ENCODE data around the gene C2CD2L. TPM values are rescaled to one million over a fixed set of nuclear protein-coding genes. Genes with fewer than 3 reads are reported as not detected.
A peak's percentile ranks its signal among the peaks of the same experiment; 100 is the strongest.

The C2CD2L gene
- polyA plus RNA-seq, 4 donors: 14.9 to 21.7 (median 17.8) TPM

GRCh38 chr11:119148720-119149017, 41.5 kb downstream of the C2CD2L start:
- Histone ChIP-seq H3K27me3 (ENCODE audit: control insufficient read depth in 3 of 3, insufficient read depth in 3 of 3, low read length in 3 of 3) (peaks cover 3 to 58% (median 11%) of the 10 kb centered on the region in 3 donors), H3K9me3 (ENCODE audit: control insufficient read depth in 2 of 2, insufficient read depth in 1 of 2, low read depth in 1 of 2, low read length in 1 of 2) (no peaks in the 10 kb centered on the region), H3K27ac (ENCODE audit: low read depth in 1 of 3, low read length in 2 of 3) (no peak overlapping the region), H3K4me3 (ENCODE audit: low read depth in 1 of 3, low read length in 3 of 3) (peak overlapping the region; percentile 36 to 47 (median 39)), H3K4me1 (ENCODE audit: control insufficient read depth in 3 of 3, insufficient read depth in 2 of 3, low read depth in 1 of 3, low read length in 2 of 3) (peaks cover 0 to 8% (median 0%) of the 10 kb centered on the region in 3 donors), H3K36me3 (ENCODE audit: control insufficient read depth in 3 of 3, insufficient read depth in 2 of 3, low read depth in 1 of 3, low read length in 3 of 3) (no peaks in the 10 kb centered on the region)
- WGBS, 3 donors: 2 to 3% (median 2%) methylated on average over 12 to 16 of the region's 16 CpGs
- DNase-seq (no peak), FAIRE-seq (no peak)

- peaks cover 0 to 8% (median 0%) of the 10 kb centered on the region in 3 donors for H3K4me1 ChIP-seq (ENCODE audit: control insufficient read depth in 3 of 3, insufficient read depth in 2 of 3, low read depth in 1 of 3, low read length in 2 of 3)
- no peak within 1 kb of the TSS for H3K27ac ChIP-seq (ENCODE audit: low read depth in 1 of 3, low read length in 2 of 3)
- H3K4me3 ChIP-seq (ENCODE audit: low read depth in 1 of 3, low read length in 3 of 3): peak within 1 kb of the TSS; percentile 36 to 47 (median 39)
- FAIRE-seq (no peak), DNase-seq (peak; percentile 20 to 36)
- WGBS, 3 donors: 0 to 1% (median 1%) methylated on average over 31 to 73 of the region's 73 CpGs
- no peaks in the 10 kb centered on the region for H3K36me3 ChIP-seq (ENCODE audit: control insufficient read depth in 3 of 3, insufficient read depth in 2 of 3, low read depth in 1 of 3, low read length in 3 of 3)
- H3K9me3 ChIP-seq (ENCODE audit: control insufficient read depth in 2 of 2, insufficient read depth in 1 of 2, low read depth in 1 of 2, low read length in 1 of 2): no peaks in the 10 kb centered on the region
- peaks cover 3 to 62% (median 11%) of the 10 kb centered on the region in 3 donors for H3K27me3 ChIP-seq (ENCODE audit: control insufficient read depth in 3 of 3, insufficient read depth in 3 of 3, low read length in 3 of 3)
Observed at GRCh38 chr11:119149018-119149785, 42.1 kb downstream of the C2CD2L start, which contains the start of gene ABCG4. ABCG4 (plus strand) TSS chr11:119149052; CDS start chr11:119149966, 914 bp downstream.

- H3K36me3 ChIP-seq (ENCODE audit: control insufficient read depth in 3 of 3, insufficient read depth in 2 of 3, low read depth in 1 of 3, low read length in 3 of 3): no peaks in the 10 kb centered on the region
- H3K9me3 ChIP-seq (ENCODE audit: control insufficient read depth in 2 of 2, insufficient read depth in 1 of 2, low read depth in 1 of 2, low read length in 1 of 2): no peaks in the 10 kb centered on the region
- no peak for DNase-seq
- no peak for FAIRE-seq
- peaks cover 0 to 5% (median 0%) of the 10 kb centered on the region in 3 donors for H3K4me1 ChIP-seq (ENCODE audit: control insufficient read depth in 3 of 3, insufficient read depth in 2 of 3, low read depth in 1 of 3, low read length in 2 of 3)
- 21 to 30% (median 25%) methylated on average over 27 to 33 of the region's 33 CpGs for WGBS, 3 donors
- H3K27me3 ChIP-seq (ENCODE audit: control insufficient read depth in 3 of 3, insufficient read depth in 3 of 3, low read length in 3 of 3): peaks cover 3 to 66% (median 11%) of the 10 kb centered on the region in 3 donors
- no peak overlapping the region for H3K27ac ChIP-seq (ENCODE audit: low read depth in 1 of 3, low read length in 2 of 3)
- peak overlapping the region in 1 of 3 donors; percentile 39 for H3K4me3 ChIP-seq (ENCODE audit: low read depth in 1 of 3, low read length in 3 of 3)
Observed at GRCh38 chr11:119149786-119150275, 42.7 kb downstream of the C2CD2L start.

GRCh38 chr11:119152043-119152442, 44.9 kb downstream of the C2CD2L start:
- H3K27ac ChIP-seq (ENCODE audit: low read depth in 1 of 3, low read length in 2 of 3): no peak overlapping the region
- no peaks in the 10 kb centered on the region for H3K36me3 ChIP-seq (ENCODE audit: control insufficient read depth in 3 of 3, insufficient read depth in 2 of 3, low read depth in 1 of 3, low read length in 3 of 3)
- 74 to 77% (median 75%) methylated on average over 9 of the region's 9 CpGs for WGBS, 3 donors
- FAIRE-seq (no peak), DNase-seq (no peak)
- H3K9me3 ChIP-seq (ENCODE audit: control insufficient read depth in 2 of 2, insufficient read depth in 1 of 2, low read depth in 1 of 2, low read length in 1 of 2): no peaks in the 10 kb centered on the region
- H3K4me3 ChIP-seq (ENCODE audit: low read depth in 1 of 3, low read length in 3 of 3): no peak overlapping the region
- peaks cover 3 to 77% (median 11%) of the 10 kb centered on the region in 3 donors for H3K27me3 ChIP-seq (ENCODE audit: control insufficient read depth in 3 of 3, insufficient read depth in 3 of 3, low read length in 3 of 3)
- H3K4me1 ChIP-seq (ENCODE audit: control insufficient read depth in 3 of 3, insufficient read depth in 2 of 3, low read depth in 1 of 3, low read length in 2 of 3): peaks cover 0 to 5% (median 0%) of the 10 kb centered on the region in 3 donors

GRCh38 chr11:119152604-119153003, 45.5 kb downstream of the C2CD2L start:
- no peak overlapping the region for H3K4me3 ChIP-seq (ENCODE audit: low read depth in 1 of 3, low read length in 3 of 3)
- 85 to 91% (median 88%) methylated on average over 4 of the region's 4 CpGs for WGBS, 3 donors
- H3K27ac ChIP-seq (ENCODE audit: low read depth in 1 of 3, low read length in 2 of 3): no peak overlapping the region
- H3K27me3 ChIP-seq (ENCODE audit: control insufficient read depth in 3 of 3, insufficient read depth in 3 of 3, low read length in 3 of 3): peaks cover 3 to 74% (median 11%) of the 10 kb centered on the region in 3 donors
- H3K36me3 ChIP-seq (ENCODE audit: control insufficient read depth in 3 of 3, insufficient read depth in 2 of 3, low read depth in 1 of 3, low read length in 3 of 3): no peaks in the 10 kb centered on the region
- no peak for FAIRE-seq
- no peaks in the 10 kb centered on the region for H3K9me3 ChIP-seq (ENCODE audit: control insufficient read depth in 2 of 2, insufficient read depth in 1 of 2, low read depth in 1 of 2, low read length in 1 of 2)
- DNase-seq: no peak
- peaks cover 0 to 5% (median 0%) of the 10 kb centered on the region in 3 donors for H3K4me1 ChIP-seq (ENCODE audit: control insufficient read depth in 3 of 3, insufficient read depth in 2 of 3, low read depth in 1 of 3, low read length in 2 of 3)

GRCh38 chr11:119153049-119153818, 46.1 kb downstream of the C2CD2L start:
- DNase-seq: no peak
- Histone ChIP-seq H3K9me3 (ENCODE audit: control insufficient read depth in 2 of 2, insufficient read depth in 1 of 2, low read depth in 1 of 2, low read length in 1 of 2) (no peaks in the 10 kb centered on the region), H3K27ac (ENCODE audit: low read depth in 1 of 3, low read length in 2 of 3) (no peak overlapping the region), H3K4me1 (ENCODE audit: control insufficient read depth in 3 of 3, insufficient read depth in 2 of 3, low read depth in 1 of 3, low read length in 2 of 3) (peaks cover 0 to 5% (median 0%) of the 10 kb centered on the region in 3 donors), H3K36me3 (ENCODE audit: control insufficient read depth in 3 of 3, insufficient read depth in 2 of 3, low read depth in 1 of 3, low read length in 3 of 3) (no peaks in the 10 kb centered on the region), H3K27me3 (ENCODE audit: control insufficient read depth in 3 of 3, insufficient read depth in 3 of 3, low read length in 3 of 3) (peaks cover 3 to 68% (median 5%) of the 10 kb centered on the region in 3 donors), H3K4me3 (ENCODE audit: low read depth in 1 of 3, low read length in 3 of 3) (no peak overlapping the region)
- FAIRE-seq: no peak
- 72 to 75% (median 73%) methylated on average over 9 of the region's 9 CpGs for WGBS, 3 donors

- H3K9me3 ChIP-seq (ENCODE audit: control insufficient read depth in 2 of 2, insufficient read depth in 1 of 2, low read depth in 1 of 2, low read length in 1 of 2): no peaks in the 10 kb centered on the region
- WGBS, 3 donors: 91 to 92% (median 92%) methylated on average over 6 of the region's 6 CpGs
- H3K4me3 ChIP-seq (ENCODE audit: low read depth in 1 of 3, low read length in 3 of 3): no peak overlapping the region
- FAIRE-seq (no peak), DNase-seq (no peak)
- no peaks in the 10 kb centered on the region for H3K36me3 ChIP-seq (ENCODE audit: control insufficient read depth in 3 of 3, insufficient read depth in 2 of 3, low read depth in 1 of 3, low read length in 3 of 3)
- H3K27ac ChIP-seq (ENCODE audit: low read depth in 1 of 3, low read length in 2 of 3): no peak overlapping the region
- peaks cover 0 to 60% (median 3%) of the 10 kb centered on the region in 3 donors for H3K27me3 ChIP-seq (ENCODE audit: control insufficient read depth in 3 of 3, insufficient read depth in 3 of 3, low read length in 3 of 3)
- H3K4me1 ChIP-seq (ENCODE audit: control insufficient read depth in 3 of 3, insufficient read depth in 2 of 3, low read depth in 1 of 3, low read length in 2 of 3): peaks cover 0 to 5% (median 0%) of the 10 kb centered on the region in 3 donors
Observed at GRCh38 chr11:119154178-119154577, 47.0 kb downstream of the C2CD2L start.

- Histone ChIP-seq H3K9me3 (ENCODE audit: control insufficient read depth in 2 of 2, insufficient read depth in 1 of 2, low read depth in 1 of 2, low read length in 1 of 2) (no peaks in the 10 kb centered on the region), H3K4me1 (ENCODE audit: control insufficient read depth in 3 of 3, insufficient read depth in 2 of 3, low read depth in 1 of 3, low read length in 2 of 3) (no peaks in the 10 kb centered on the region), H3K27me3 (ENCODE audit: control insufficient read depth in 3 of 3, insufficient read depth in 3 of 3, low read length in 3 of 3) (peaks cover 0 to 44% (median 0%) of the 10 kb centered on the region in 3 donors), H3K27ac (ENCODE audit: low read depth in 1 of 3, low read length in 2 of 3) (no peak overlapping the region), H3K4me3 (ENCODE audit: low read depth in 1 of 3, low read length in 3 of 3) (no peak overlapping the region), H3K36me3 (ENCODE audit: control insufficient read depth in 3 of 3, insufficient read depth in 2 of 3, low read depth in 1 of 3, low read length in 3 of 3) (no peaks in the 10 kb centered on the region)
- no peak for FAIRE-seq
- no peak for DNase-seq
- 30 to 44% (median 39%) methylated on average over 8 of the region's 8 CpGs for WGBS, 3 donors
Observed at GRCh38 chr11:119155733-119156492, 48.8 kb downstream of the C2CD2L start.
